ENCODE data around the gene NRCAM.
A peak's percentile ranks its signal among the peaks of the same experiment; 100 is the strongest.

NRCAM gene

DNA sequence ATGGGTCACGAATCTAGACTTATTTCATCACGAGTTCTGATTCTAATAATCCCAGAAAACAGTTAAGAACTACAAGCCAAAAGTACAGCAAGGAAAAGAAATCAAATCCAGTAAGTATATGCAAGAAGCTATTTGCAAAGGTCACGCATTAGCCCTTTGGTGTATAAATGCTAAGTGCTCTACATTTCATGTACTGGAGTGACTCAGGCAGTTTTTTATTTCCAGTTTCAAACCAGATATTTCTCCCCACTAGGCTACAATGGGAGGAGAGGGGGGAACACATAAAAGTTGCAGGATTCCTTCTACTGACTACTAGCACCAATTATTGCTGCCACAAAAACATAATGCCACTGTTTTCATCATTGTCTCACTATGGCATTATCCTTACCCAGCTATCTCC, 148.0 kb downstream of the NRCAM start:
- Histone ChIP-seq H3K27me3 (ENCODE audit: insufficient read depth, poor library complexity, severe bottlenecking) (no peaks in the 10 kb centered on the region), H3K9me3 (ENCODE audit: severe bottlenecking) (no peaks in the 10 kb centered on the region), H3K4me3 (ENCODE audit: severe bottlenecking) (no peak overlapping the region), H3K4me1 (ENCODE audit: insufficient read depth, poor library complexity, severe bottlenecking) (peaks cover 47% of the 10 kb centered on the region), H3K36me3 (ENCODE audit: low read depth) (no peaks in the 10 kb centered on the region), H3K27ac (ENCODE audit: poor library complexity, severe bottlenecking) (peak overlapping the region; percentile 98)
- TF ChIP-seq CTCF (IDR thresholded peaks at IDR 0.05; ENCODE audit: poor library complexity, severe bottlenecking) = no peak
- DNase-seq (ENCODE audit: low spot score) (no peak), ATAC-seq (ENCODE audit: low read depth) (no peak)

DNA sequence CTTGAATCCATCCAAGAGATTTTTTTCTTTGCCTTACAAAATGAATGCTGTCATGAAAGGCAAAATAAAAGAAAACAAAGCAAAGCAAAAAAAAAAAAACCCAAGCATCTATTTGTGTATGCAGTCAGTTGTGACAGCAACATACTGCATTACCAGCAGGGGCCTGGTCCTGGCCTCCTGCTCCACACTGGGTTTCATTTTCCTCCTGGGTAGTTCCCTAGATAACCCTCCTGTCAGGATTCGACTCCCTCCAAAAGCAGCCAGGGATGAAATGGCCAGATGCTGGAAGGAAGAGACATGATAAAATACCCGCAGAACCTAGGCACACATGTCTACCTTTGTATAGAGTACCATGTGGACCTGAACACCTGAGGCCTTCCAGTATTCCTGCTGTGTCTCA, 148.6 kb downstream of the NRCAM start:
- no peaks in the 10 kb centered on the region for H3K27me3 ChIP-seq (ENCODE audit: insufficient read depth, poor library complexity, severe bottlenecking)
- no peaks in the 10 kb centered on the region for H3K9me3 ChIP-seq (ENCODE audit: severe bottlenecking)
- H3K36me3 ChIP-seq (ENCODE audit: low read depth) = no peaks in the 10 kb centered on the region
- ATAC-seq (ENCODE audit: low read depth) = no peak
- H3K4me3 ChIP-seq (ENCODE audit: severe bottlenecking) = no peak overlapping the region
- DNase-seq (ENCODE audit: low spot score) = no peak
- TF ChIP-seq CTCF (IDR thresholded peaks at IDR 0.05; ENCODE audit: poor library complexity, severe bottlenecking) = no peak
- peak overlapping the region; percentile 98 for H3K27ac ChIP-seq (ENCODE audit: poor library complexity, severe bottlenecking)
- peaks cover 47% of the 10 kb centered on the region for H3K4me1 ChIP-seq (ENCODE audit: insufficient read depth, poor library complexity, severe bottlenecking)

GRCh38 chr7:108307194-108307593, 149.0 kb downstream of the NRCAM start:
- ATAC-seq (ENCODE audit: low read depth) (no peak), DNase-seq (ENCODE audit: low spot score) (no peak)
- Histone ChIP-seq H3K4me1 (ENCODE audit: insufficient read depth, poor library complexity, severe bottlenecking) (peaks cover 45% of the 10 kb centered on the region), H3K27me3 (ENCODE audit: insufficient read depth, poor library complexity, severe bottlenecking) (no peaks in the 10 kb centered on the region), H3K9me3 (ENCODE audit: severe bottlenecking) (no peaks in the 10 kb centered on the region), H3K27ac (ENCODE audit: poor library complexity, severe bottlenecking) (peak overlapping the region; percentile 98), H3K36me3 (ENCODE audit: low read depth) (no peaks in the 10 kb centered on the region), H3K4me3 (ENCODE audit: severe bottlenecking) (no peak overlapping the region)
- no peak for TF ChIP-seq CTCF (IDR thresholded peaks at IDR 0.05; ENCODE audit: poor library complexity, severe bottlenecking)

DNA sequence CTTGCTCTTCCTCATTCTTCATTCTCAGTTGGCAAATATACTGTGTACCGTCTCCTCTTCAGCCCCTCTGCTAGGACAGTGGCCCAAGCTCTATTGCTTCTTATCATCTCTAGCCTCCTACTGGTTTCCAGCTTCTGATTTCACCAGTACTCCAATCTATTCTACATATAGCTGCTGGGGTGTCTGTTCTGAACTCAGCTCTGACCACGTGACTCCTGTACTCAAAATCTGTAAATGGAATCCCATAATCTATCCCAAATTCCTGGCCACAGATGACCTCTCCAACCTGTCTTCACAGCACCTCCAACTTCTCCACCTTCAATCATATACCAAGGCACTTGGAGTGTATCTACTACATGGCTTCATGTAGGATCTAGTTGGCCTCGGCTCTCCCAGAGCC, 152.9 kb downstream of the NRCAM start:
- ATAC-seq (ENCODE audit: low read depth) (no peak), DNase-seq (ENCODE audit: low spot score) (no peak)
- peaks cover 16% of the 10 kb centered on the region for H3K4me1 ChIP-seq (ENCODE audit: insufficient read depth, poor library complexity, severe bottlenecking)
- H3K9me3 ChIP-seq (ENCODE audit: severe bottlenecking) = no peaks in the 10 kb centered on the region
- H3K4me3 ChIP-seq (ENCODE audit: severe bottlenecking) = no peak overlapping the region
- no peaks in the 10 kb centered on the region for H3K36me3 ChIP-seq (ENCODE audit: low read depth)
- H3K27ac ChIP-seq (ENCODE audit: poor library complexity, severe bottlenecking) = no peak overlapping the region
- TF ChIP-seq CTCF (IDR thresholded peaks at IDR 0.05; ENCODE audit: poor library complexity, severe bottlenecking) = no peak
- no peaks in the 10 kb centered on the region for H3K27me3 ChIP-seq (ENCODE audit: insufficient read depth, poor library complexity, severe bottlenecking)

DNA sequence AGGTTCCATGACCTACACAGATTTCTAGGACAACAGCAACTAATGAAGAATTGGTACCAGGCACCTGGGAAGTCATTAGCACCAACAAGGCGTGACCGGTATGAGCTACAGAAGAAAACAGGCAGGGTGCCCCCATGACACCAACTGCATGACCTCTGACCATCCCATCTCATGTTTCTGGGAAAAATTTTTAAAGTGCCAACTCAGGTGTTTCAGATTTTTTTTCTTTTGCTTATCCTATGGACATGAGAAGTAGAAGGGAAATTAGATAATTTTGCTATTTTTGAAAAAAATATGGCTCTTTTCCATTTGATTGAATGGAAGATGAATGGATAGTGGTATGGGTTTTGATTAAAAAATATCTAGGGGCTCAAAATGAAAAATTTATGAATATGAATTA, 154.8 kb downstream of the NRCAM start:
- Histone ChIP-seq H3K9me3 (ENCODE audit: severe bottlenecking) (no peaks in the 10 kb centered on the region), H3K4me1 (ENCODE audit: insufficient read depth, poor library complexity, severe bottlenecking) (peaks cover 9% of the 10 kb centered on the region), H3K27ac (ENCODE audit: poor library complexity, severe bottlenecking) (no peak overlapping the region), H3K4me3 (ENCODE audit: severe bottlenecking) (no peak overlapping the region), H3K27me3 (ENCODE audit: insufficient read depth, poor library complexity, severe bottlenecking) (no peaks in the 10 kb centered on the region), H3K36me3 (ENCODE audit: low read depth) (no peaks in the 10 kb centered on the region)
- ATAC-seq (ENCODE audit: low read depth) (no peak), DNase-seq (ENCODE audit: low spot score) (no peak)
- no peak for TF ChIP-seq CTCF (IDR thresholded peaks at IDR 0.05; ENCODE audit: poor library complexity, severe bottlenecking)

All from RWPE2 (cell line).